Measurements from ENCODE around the gene IL21R.

Gene IL21R

GRCh38 chr16:27398894-27399853 is 2.8 kb upstream of the IL21R start:
- DNase-seq (ENCODE audit: insufficient read length, low spot score) (no peak), FAIRE-seq (peak; percentile 81)
- TF ChIP-seq POLR2A (IDR thresholded peaks at IDR 0.05; ENCODE audit: low read depth, low read length) (peak; percentile 41; the same call in 1 of the 2 replicates), TAF1 (IDR thresholded peaks at IDR 0.05; ENCODE audit: low read depth, low read length) (no peak), PAX5 (IDR thresholded peaks at IDR 0.05; ENCODE audit: insufficient read depth, low read length, severe bottlenecking) (no peak), POU2F2 (IDR thresholded peaks at IDR 0.05; ENCODE audit: low read depth, low read length) (peak; percentile 100), POLR2AphosphoS5 (IDR thresholded peaks at IDR 0.05; ENCODE audit: low read depth, low read length) (no peak), SPI1 (IDR thresholded peaks at IDR 0.05; ENCODE audit: low read depth, low read length) (peak; percentile 95)

- no peak for FAIRE-seq
- DNase-seq (ENCODE audit: insufficient read length, low spot score) = no peak
- no peak for TF ChIP-seq POU2F2 (IDR thresholded peaks at IDR 0.05; ENCODE audit: low read depth, low read length)
- no peak for TF ChIP-seq SPI1 (IDR thresholded peaks at IDR 0.05; ENCODE audit: low read depth, low read length)
- no peak for TF ChIP-seq PAX5 (IDR thresholded peaks at IDR 0.05; ENCODE audit: insufficient read depth, low read length, severe bottlenecking)
- TF ChIP-seq POLR2AphosphoS5 (IDR thresholded peaks at IDR 0.05; ENCODE audit: low read depth, low read length) = no peak
- TF ChIP-seq POLR2A (IDR thresholded peaks at IDR 0.05; ENCODE audit: low read depth, low read length) = no peak
- TF ChIP-seq TAF1 (IDR thresholded peaks at IDR 0.05; ENCODE audit: low read depth, low read length) = no peak
These were observed 2.0 kb upstream of the IL21R start for GRCh38 chr16:27399969-27400368.

- peak; percentile 71 for FAIRE-seq
- TF ChIP-seq POLR2AphosphoS5 (IDR thresholded peaks at IDR 0.05; ENCODE audit: low read depth, low read length) (no peak), TAF1 (IDR thresholded peaks at IDR 0.05; ENCODE audit: low read depth, low read length) (no peak), POU2F2 (IDR thresholded peaks at IDR 0.05; ENCODE audit: low read depth, low read length) (no peak), SPI1 (IDR thresholded peaks at IDR 0.05; ENCODE audit: low read depth, low read length) (no peak), PAX5 (IDR thresholded peaks at IDR 0.05; ENCODE audit: insufficient read depth, low read length, severe bottlenecking) (no peak), POLR2A (IDR thresholded peaks at IDR 0.05; ENCODE audit: low read depth, low read length) (no peak)
- DNase-seq (ENCODE audit: insufficient read length, low spot score) = no peak
These were observed 988 bp upstream of the IL21R start for GRCh38 chr16:27400751-27401620.

GRCh38 chr16:27402569-27402963 is 592 bp downstream of the IL21R start:
- FAIRE-seq = no peak

GRCh38 chr16:27402964-27403600 is 1.1 kb downstream of the IL21R start:
- FAIRE-seq = peak; percentile 83
- TF ChIP-seq SPI1 (IDR thresholded peaks at IDR 0.05; ENCODE audit: low read depth, low read length) = no peak
- TF ChIP-seq POU2F2 (IDR thresholded peaks at IDR 0.05; ENCODE audit: low read depth, low read length) = no peak
- TF ChIP-seq PAX5 (IDR thresholded peaks at IDR 0.05; ENCODE audit: insufficient read depth, low read length, severe bottlenecking) = no peak
- TF ChIP-seq TAF1 (IDR thresholded peaks at IDR 0.05; ENCODE audit: low read depth, low read length) = peak; percentile 60; the same call in 1 of the 2 replicates
- TF ChIP-seq POLR2AphosphoS5 (IDR thresholded peaks at IDR 0.05; ENCODE audit: low read depth, low read length) = peak; percentile 55; the same call in 1 of the 2 replicates
- TF ChIP-seq POLR2A (IDR thresholded peaks at IDR 0.05; ENCODE audit: low read depth, low read length) = peak; percentile 69
- no peak for DNase-seq (ENCODE audit: insufficient read length, low spot score)

More at GRCh38 chr16:27402569-27402963, 592 bp downstream of the IL21R start:
- TF ChIP-seq SPI1 (IDR thresholded peaks at IDR 0.05; ENCODE audit: low read depth, low read length) (no peak), PAX5 (IDR thresholded peaks at IDR 0.05; ENCODE audit: insufficient read depth, low read length, severe bottlenecking) (no peak), TAF1 (IDR thresholded peaks at IDR 0.05; ENCODE audit: low read depth, low read length) (no peak; the same call in 1 of the 2 replicates), POU2F2 (IDR thresholded peaks at IDR 0.05; ENCODE audit: low read depth, low read length) (no peak), POLR2A (IDR thresholded peaks at IDR 0.05; ENCODE audit: low read depth, low read length) (no peak), POLR2AphosphoS5 (IDR thresholded peaks at IDR 0.05; ENCODE audit: low read depth, low read length) (no peak)
- no peak for DNase-seq (ENCODE audit: insufficient read length, low spot score)

GRCh38 chr16:27403601-27403992 is 1.6 kb downstream of the IL21R start:
- FAIRE-seq (peak; percentile 31), DNase-seq (ENCODE audit: insufficient read length, low spot score) (no peak)
- TF ChIP-seq POLR2AphosphoS5 (IDR thresholded peaks at IDR 0.05; ENCODE audit: low read depth, low read length) (no peak; the same call in 1 of the 2 replicates), POLR2A (IDR thresholded peaks at IDR 0.05; ENCODE audit: low read depth, low read length) (no peak), SPI1 (IDR thresholded peaks at IDR 0.05; ENCODE audit: low read depth, low read length) (no peak), POU2F2 (IDR thresholded peaks at IDR 0.05; ENCODE audit: low read depth, low read length) (0 out of 2 replicates have a peak, but pooled peaks have one; percentile 10)

GRCh38 chr16:27404163-27404823 is 2.3 kb downstream of the IL21R start:
- peak; percentile 90 for FAIRE-seq
- TF ChIP-seq POLR2A (IDR thresholded peaks at IDR 0.05; ENCODE audit: low read depth, low read length) (peak; percentile 79), POLR2AphosphoS5 (IDR thresholded peaks at IDR 0.05; ENCODE audit: low read depth, low read length) (peak; percentile 82), TAF1 (IDR thresholded peaks at IDR 0.05; ENCODE audit: low read depth, low read length) (peak; percentile 28; the same call in 1 of the 2 replicates), SPI1 (IDR thresholded peaks at IDR 0.05; ENCODE audit: low read depth, low read length) (peak; percentile 72), POU2F2 (IDR thresholded peaks at IDR 0.05; ENCODE audit: low read depth, low read length) (peak; percentile 80; the same call in 1 of the 2 replicates), PAX5 (IDR thresholded peaks at IDR 0.05; ENCODE audit: insufficient read depth, low read length, severe bottlenecking) (no peak)
- DNase-seq (ENCODE audit: insufficient read length, low spot score) = no peak

Data from GM12891 (cell line).